ENCODE measurements around the gene RNASE8.
"Not testable (repeated sequence)": the region's sequence is repeated elsewhere in the genome, so short reads cannot be mapped to it uniquely, and the experiment has no call there.

Gene RNASE8

GRCh38 chr14:21057803-21058675 lies at the start of gene RNASE8:
RNASE8 (plus strand) TSS chr14:21057822; CDS start chr14:21057893, 71 bp downstream.
- no peak for DNase-seq

- DNase-seq, result not testable (repeated sequence)
Observed at GRCh38 chr14:21009721-21010120, 47.9 kb upstream of the RNASE8 start.

- no peak for DNase-seq
Observed at GRCh38 chr14:21011136-21011535, 46.5 kb upstream of the RNASE8 start.

DNA sequence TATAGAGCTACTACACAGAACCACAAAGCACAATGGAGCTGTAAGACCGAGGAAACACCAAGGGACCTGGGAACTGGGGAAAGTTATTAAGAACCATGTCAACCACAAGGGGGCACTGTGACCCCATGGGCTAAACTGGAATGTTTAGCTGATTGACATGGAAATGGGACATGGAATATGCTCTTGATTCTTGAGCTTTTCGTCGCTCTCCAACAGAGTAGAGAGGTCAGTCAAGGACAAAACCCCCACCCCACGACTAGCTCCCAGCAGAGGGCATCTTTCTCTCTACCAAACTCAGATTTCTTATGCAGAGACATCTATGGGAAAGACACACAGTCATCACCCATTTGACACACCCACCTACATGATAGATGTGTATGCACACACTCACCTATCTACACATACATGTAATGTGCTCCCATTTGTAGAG lies 42.8 kb upstream of the RNASE8 start:
- DNase-seq, result peak; percentile 62

- no peak for DNase-seq
Observed at GRCh38 chr14:21015312-21015711, 42.3 kb upstream of the RNASE8 start.

DNA sequence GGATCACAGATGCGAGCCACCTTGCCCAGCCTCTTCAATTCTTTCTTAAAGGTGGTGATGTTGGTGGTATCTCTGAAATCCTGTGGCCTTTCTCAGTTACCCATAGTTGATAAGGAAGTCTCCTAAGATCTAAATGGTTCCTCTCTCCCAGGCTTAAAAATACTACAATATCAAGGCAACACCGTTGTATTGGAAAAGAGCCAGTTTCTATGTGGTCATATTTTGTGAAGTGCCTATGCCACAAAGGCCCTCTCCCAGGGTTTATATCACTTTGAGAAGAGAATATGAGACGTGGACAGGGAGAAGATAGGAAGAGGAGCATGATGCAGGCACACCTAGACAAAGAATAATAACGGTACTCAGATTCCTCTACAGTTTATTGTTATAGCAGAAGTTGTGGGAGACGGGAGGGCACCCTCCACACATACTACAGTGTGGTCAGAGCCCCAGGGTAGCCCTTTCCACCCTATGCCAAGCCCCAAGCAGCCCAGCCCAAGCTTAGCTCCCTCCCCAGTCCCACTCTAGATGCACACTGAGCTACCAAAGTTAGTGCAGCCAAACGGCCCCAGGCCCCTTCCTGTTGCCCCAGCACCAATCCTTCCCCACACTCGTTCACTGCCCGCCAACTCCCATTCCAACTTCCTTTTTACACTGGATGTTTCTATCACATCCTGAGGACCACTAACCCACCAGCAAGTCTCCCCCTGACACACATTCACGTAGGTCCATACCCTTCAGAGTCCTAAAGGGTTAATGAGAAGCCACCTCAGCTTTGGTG lies 41.0 kb upstream of the RNASE8 start:
- DNase-seq, result no peak

GRCh38 chr14:21017528-21018245 lies 39.9 kb upstream of the RNASE8 start:
- no peak for DNase-seq

GRCh38 chr14:21018286-21018685 lies 39.3 kb upstream of the RNASE8 start:
- no peak for DNase-seq

GRCh38 chr14:21018781-21019180 lies 38.8 kb upstream of the RNASE8 start:
- DNase-seq, result no peak

DNA sequence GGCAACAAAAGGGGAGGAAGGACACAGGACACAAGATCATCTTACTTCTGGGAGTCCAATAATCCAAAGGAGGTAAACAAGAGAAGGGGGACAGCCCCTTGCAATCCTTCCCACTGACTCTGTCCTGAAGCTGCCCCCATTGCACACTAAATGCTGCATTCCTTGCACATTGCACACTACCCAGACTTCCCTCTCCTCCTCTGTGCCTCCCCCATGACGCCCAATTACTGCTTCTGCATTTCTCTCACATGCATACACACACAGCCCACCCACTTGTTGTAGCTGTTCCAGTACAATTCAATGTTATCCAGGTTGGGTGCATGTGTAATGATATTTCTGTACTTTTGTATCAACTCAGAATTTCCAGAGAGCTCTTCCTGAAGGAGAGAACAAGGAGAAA lies 38.3 kb upstream of the RNASE8 start:
- DNase-seq, result no peak

- no peak for DNase-seq
Observed at GRCh38 chr14:21020977-21021545, 36.6 kb upstream of the RNASE8 start.

- no peak for DNase-seq
Observed at GRCh38 chr14:21022686-21023085, 34.9 kb upstream of the RNASE8 start.

DNA sequence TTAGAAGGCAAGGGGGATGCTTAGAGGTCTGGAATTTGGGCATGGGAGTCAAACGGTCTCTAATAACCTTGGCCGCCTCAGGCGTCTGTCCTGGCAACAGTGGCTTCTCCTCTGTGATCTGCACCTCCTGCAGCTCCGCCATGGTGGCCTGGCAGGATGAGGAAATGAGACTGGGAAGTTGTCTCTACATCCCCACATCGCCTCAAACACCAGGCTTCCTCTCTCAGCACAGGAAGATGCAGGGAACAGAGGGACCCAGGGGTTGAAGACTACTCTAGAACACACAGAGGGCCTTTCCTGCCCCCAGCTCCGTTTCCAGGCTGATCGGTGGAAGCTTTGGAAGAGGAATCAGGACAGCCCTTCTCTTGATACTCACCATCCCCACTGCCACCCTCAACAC lies 34.4 kb upstream of the RNASE8 start:
- DNase-seq, result no peak

GRCh38 chr14:21023817-21024584 lies 33.6 kb upstream of the RNASE8 start:
- no peak for DNase-seq

- DNase-seq, result peak; percentile 42
Observed at GRCh38 chr14:21024585-21025370, 32.8 kb upstream of the RNASE8 start, which contains the start of gene NDRG2. NDRG2 (minus strand) TSS chr14:21025061; CDS start chr14:21023315, 1,746 bp downstream.

GRCh38 chr14:21025371-21026273 lies 32.0 kb upstream of the RNASE8 start:
- DNase-seq, result no peak

GRCh38 chr14:21026274-21026987 lies 31.2 kb upstream of the RNASE8 start:
- DNase-seq, result no peak

DNA sequence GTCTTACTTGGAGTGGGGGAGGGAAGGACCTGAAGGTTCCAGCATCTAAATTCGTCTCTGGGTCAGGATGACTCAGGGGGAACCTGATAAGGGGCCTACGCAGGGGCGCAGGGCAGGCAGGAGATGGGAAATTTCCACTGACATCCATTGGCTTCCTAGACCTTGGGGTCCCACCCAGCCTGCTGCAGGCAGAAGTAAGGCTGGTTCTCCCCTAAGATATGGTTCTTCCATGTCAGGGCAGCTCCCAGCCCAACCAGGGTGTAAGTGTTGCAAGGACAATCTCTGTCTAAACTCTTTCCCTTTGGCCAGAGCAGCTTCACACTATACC lies 30.7 kb upstream of the RNASE8 start:
- DNase-seq, result no peak

GRCh38 chr14:21029917-21030316 lies 27.7 kb upstream of the RNASE8 start, which contains the start of gene TPPP2:
TPPP2 (plus strand) TSS chr14:21030217; CDS start chr14:21030582, 365 bp downstream.
- no peak for DNase-seq

Measured in NCI-H1436 (cell line).